ENCODE results near the gene HYOU1.
A peak's percentile ranks its signal among the peaks of the same experiment; 100 is the strongest.
"Not testable (repeated sequence)": the region's sequence is repeated elsewhere in the genome, so short reads cannot be mapped to it uniquely, and the experiment has no call there.

Gene HYOU1

GRCh38 chr11:119017377-119017776 lies 39.6 kb downstream of the HYOU1 start:
- DNase-seq: not testable (repeated sequence)

DNA sequence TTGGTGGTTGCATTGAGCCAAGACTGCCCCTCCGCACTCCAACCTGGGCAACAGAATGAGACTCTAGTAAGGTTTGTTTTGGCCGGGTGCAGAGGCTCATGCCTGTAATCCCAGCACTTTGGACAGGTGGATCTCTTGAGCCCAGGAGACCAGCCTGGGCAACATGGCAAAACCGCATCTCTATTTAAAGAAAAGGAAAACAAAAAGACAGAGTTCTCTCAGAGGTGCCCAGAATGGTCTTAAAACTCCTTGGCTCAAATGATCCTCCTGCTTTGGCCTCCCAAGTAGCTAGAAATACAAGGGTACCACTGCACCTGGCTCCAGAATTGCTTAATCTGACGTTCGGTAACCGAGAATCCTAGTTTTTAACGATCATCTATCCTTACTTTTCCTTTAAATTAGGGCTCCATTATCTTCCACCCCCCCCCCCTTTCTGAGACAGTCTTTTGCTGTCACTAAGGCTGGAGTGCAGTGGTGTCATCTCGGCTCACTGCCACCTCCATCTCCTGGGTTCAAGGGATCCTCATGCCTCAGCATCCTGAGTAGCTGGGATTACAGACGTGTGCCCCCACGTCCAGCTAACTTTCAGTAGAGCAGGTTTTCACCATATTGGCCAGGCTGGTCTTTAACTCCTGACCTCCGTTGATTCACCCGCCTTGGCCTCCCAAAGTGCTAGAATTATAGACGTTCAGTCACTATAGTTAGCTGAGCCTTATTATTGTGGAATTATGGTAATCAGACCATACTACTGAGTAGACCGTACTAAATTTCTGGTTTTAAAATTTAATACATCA lies 40.6 kb downstream of the HYOU1 start:
- no peak for DNase-seq

DNA sequence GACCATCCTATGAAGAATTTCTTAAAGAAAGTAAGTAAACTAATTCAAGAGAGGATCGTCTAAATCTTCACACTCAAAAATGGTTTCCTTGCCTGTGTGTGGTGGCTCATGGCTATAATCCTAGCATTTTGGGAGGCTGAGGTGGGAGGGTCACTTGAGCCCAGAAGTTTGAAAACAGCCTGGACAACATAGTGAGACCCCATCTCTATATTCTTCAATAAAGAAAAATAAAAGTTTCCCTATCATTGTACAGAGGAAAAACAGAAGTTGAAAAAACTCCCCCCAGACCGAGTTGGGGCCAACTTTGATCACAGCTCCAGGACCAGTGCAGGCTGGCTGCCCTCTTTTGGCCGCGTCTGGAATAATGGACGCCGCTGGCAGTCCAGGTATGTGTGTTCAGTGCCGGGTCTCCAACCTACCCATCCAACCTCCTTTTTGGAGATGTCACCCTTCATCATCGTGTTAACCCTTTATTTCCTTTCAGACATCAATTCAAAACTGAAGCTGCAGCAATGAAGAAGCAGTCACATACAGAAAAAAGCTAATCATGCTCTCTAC lies 41.9 kb downstream of the HYOU1 start:
- DNase-seq: no peak

DNA sequence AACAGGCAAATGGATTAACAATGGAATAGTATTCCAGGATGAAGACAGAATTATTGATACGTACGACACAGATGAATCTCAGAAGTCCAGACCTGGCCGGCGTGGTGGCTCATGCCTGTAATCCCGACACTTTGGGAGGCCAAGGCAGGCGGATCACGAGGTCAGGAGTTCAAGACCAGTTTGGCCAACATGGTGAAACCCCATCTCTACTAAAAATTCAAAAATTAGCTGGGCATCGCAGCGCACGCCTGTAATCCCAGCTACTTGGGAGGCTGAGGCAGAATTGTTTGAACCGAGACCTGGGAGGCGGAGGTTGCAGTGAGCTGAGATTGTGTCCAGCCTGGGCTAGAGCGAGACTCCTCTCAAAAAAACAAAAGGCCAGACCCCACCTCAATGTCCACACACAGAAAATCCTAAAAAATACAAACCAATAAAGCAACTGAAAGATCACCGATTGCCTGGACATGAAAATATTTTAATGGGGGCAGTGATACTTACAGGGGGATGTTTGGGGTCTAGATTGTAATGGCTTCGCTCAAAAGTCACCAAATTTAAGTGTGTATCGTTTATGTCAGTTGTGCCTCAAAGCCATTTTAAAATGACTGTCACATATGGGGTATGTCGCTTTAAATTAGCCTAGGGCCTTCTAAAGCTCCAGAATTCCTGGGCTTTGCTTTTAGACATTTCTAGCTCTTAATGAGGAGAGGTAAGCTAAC lies 42.6 kb downstream of the HYOU1 start:
- DNase-seq: no peak

DNA sequence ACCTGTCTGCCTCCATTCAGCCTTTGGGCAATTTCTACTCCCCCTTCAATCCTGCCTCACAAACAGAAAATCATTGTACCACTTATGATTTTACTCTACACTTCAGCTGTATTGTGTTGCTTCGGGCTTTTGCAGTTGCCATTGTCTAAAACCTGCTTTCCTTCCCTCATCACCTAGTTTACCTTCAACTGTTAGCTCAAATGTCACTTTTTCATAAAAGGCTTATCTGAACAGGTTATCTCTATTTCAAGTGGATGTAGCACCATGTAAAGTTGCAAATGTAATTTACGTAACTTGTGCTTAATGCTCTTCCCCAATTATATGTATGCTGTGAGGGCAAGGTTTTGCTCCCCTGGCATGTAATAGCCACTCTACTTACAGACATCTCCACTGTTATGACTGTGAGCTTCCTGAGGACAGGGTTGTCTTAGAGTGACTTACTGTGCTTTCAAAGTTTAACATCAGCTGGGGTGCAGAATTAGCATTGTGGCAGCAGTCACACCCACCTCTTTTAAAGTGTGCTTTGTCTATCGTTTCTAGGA lies 44.3 kb downstream of the HYOU1 start:
- no peak for DNase-seq

DNA sequence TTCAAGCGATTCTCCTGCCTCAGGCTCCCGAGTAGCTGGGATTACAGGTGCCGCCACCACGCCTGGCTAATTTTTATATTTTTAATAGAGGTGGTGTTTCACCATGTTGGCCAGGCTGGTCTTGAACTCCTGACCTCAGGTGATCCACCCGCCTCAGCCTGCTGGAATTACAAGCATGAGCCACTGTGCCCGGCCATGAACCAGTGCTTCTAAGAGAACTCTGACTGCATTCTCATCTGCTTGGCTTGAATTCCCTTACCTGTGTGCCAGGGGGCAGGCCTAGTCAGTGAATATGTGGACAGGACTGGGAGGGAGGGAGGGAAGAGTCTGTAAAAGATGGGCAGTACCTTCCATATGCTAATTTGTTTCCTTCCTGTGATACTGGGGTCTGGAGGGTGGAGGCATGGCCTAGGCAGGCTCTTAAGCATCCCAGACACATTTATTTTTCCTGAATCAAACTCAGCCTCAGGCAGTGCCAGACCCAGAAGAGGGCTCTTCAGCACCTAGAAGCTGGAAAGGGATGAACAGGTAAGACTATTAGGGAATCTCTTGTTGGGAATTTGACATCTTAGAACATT lies 45.4 kb downstream of the HYOU1 start:
- no peak for DNase-seq

GRCh38 chr11:119006656-119007055 lies 50.3 kb downstream of the HYOU1 start:
- DNase-seq: no peak

- DNase-seq: no peak
Measured at GRCh38 chr11:119000906-119001305, 56.1 kb downstream of the HYOU1 start.

DNA sequence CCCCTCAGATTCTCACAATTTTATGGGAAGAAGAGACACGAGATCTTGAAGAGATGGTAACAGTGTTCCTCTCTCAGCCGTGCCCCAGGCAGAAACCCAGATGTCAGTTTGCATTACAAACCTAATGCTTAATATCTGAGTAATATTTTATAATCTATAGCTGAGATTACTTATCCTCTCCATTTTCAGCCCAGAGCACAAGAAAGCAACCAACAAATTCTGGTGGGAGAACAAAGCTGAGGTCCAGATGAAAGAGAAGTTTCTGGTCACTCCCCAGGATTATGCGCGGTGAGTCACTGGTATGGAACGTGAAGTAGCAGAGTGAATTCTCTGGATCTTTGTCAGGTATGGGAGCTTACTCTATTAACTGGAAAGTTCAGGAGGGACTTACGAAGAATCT lies 58.2 kb downstream of the HYOU1 start:
- DNase-seq: peak; percentile 91

GRCh38 chr11:118998388-118998717 lies 58.7 kb downstream of the HYOU1 start:
- DNase-seq: no peak

DNA sequence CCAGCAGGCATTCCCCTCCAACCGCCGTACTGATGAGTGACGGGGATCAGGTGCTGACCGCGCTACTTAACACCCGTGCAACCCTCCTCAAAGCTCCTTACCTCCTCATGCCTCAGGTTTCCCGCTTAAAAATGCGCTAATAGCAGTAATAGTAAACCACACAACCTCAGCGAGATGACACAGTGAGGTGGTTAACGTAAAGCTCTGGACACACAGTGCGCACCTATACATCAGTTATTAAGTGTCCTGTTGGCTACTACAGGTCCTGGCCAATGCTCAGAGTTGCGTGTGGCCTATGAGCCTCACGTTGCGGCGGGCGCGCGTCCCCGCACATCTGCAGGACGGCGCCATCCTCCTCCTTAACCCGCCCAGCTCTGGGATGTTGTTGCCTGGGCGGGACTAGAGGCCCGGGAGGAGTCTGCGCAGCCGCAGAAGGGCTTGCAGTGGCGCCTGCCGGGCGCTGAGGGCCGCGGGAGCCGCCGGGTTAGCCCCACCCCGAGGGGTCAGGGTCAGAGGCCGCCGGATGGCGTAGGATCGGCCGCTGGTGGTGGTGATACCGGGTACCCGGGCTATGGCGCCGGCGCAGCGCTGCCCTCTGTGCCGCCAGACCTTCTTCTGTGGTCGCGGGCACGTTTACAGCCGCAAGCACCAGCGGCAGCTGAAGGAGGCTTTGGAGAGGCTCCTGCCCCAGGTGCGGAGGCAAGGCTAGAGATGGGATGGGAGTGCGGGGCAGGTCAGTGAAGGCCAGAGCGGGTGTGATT lies 59.2 kb downstream of the HYOU1 start, which contains the start of gene CENATAC:
CENATAC (plus strand) TSS at position 512 of the 761 bp plus-strand sequence; CDS start at position 572, 60 bp downstream.
- DNase-seq: peak; percentile 87

DNA sequence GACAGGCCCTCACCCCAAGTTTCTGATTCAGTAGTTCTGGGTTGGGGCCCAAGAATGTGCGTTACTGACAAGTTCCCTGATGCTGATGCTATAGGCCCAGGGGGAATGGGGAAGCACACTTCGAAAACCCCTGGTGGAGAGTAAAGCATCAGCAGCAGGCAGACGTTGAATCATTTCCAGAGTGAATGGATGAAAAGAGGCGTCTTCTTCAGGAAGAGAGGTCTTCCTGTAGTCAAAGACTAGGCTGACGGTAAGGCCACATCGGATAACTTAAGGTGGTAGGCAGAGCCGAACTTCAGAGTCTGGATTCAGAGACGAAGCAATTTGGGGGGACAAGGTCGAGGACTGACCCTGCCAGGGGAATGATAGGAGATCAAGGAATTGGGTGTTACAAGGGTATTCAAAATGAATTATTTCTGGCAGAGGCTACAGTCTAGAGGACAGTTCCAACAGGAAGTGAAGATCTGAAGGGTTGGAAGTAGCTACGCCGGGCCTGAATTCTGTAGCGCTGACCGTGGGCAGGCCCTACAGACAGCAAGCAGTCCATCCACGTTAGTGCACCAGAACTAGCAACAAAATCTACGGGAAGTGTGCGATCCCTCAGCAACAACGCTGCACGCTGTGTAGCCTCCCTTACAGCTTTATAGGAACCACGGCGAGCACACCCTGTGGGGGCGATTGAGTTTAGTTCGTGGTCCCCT lies 59.9 kb downstream of the HYOU1 start:
- no peak for DNase-seq
